Astrocyte (in vitro differentiated cells and primary cell): ENCODE data around the gene EXOC4.

Experiments used
- EZH2 ChIP-seq: IDR thresholded peaks from 2 replicates; pipeline ENCODE4 v1.6.1; 2012; ENCODE audit warnings: mild to moderate bottlenecking, low read length, inconsistent platforms; ENCODE audit not compliant: insufficient read depth
- TF ChIP-seq, protein P1 (sequence below): IDR thresholded peaks from 2 replicates; pipeline ENCODE4 v1.5.1; 2011; ENCODE audit warnings: low read depth, mild to moderate bottlenecking, inconsistent platforms, low read length, moderate library complexity; ENCODE audit not compliant: insufficient read depth

DNA sequence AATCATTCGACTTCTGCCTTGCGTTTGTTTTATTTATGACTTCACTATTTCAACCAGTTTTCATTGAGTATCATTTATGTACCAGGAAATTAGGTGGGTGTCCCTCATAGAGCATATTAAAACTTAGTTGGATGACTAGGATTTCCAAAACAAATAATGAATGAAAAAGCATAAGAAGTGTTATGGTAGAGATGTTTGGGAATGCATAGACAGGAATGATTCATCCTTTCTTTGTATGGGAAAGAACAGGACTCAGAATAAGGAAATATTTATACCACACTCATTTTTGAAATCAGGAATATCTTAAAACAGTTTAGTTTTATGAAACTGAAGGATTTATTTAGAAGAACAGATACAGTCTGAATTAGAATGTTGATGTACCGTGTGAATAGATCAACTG is 315.7 kb downstream of the EXOC4 start:
- TF ChIP-seq, protein P1, sequence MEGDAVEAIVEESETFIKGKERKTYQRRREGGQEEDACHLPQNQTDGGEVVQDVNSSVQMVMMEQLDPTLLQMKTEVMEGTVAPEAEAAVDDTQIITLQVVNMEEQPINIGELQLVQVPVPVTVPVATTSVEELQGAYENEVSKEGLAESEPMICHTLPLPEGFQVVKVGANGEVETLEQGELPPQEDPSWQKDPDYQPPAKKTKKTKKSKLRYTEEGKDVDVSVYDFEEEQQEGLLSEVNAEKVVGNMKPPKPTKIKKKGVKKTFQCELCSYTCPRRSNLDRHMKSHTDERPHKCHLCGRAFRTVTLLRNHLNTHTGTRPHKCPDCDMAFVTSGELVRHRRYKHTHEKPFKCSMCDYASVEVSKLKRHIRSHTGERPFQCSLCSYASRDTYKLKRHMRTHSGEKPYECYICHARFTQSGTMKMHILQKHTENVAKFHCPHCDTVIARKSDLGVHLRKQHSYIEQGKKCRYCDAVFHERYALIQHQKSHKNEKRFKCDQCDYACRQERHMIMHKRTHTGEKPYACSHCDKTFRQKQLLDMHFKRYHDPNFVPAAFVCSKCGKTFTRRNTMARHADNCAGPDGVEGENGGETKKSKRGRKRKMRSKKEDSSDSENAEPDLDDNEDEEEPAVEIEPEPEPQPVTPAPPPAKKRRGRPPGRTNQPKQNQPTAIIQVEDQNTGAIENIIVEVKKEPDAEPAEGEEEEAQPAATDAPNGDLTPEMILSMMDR = no peak
- TF ChIP-seq EZH2 = no peak
